HepG2 (cell line): ENCODE results near the gene GPATCH4. TPM values are rescaled to one million over a fixed set of nuclear protein-coding genes. Genes with fewer than 3 reads are reported as not detected.
A peak's percentile ranks its signal among the peaks of the same experiment; 100 is the strongest.

ENCODE experiments used
- MAFF ChIP-seq: IDR thresholded peaks from 2 replicates; pipeline ENCODE4 v1.6.1; 2011; ENCODE audit warnings: low read depth, low read length, improper control_type of control experiment
- MNT ChIP-seq: fragments of 450-650 bp; IDR thresholded peaks from 2 replicates; pipeline ENCODE4 v1.6.1; 2016
- NR1H2 ChIP-seq: sonication (generic); formaldehyde crosslinking; IDR thresholded peaks from 2 replicates; pipeline ENCODE4 v1.8.1; 2022; ENCODE audit warnings: low read depth, missing genetic modification reagents, borderline replicate concordance
- NR2C2 ChIP-seq: sonication (generic); formaldehyde crosslinking; IDR thresholded peaks from 2 replicates; pipeline ENCODE4 v1.4.0; 2020; ENCODE audit warnings: missing genetic modification reagents, mild to moderate bottlenecking, moderate library complexity, borderline replicate concordance
- THAP8 ChIP-seq: sonication (generic); formaldehyde crosslinking; IDR thresholded peaks from 2 replicates; pipeline ENCODE4 v1.5.1; 2020; ENCODE audit warnings: missing genetic modification reagents, mild to moderate bottlenecking, borderline replicate concordance
- ZFX ChIP-seq: sonication (generic); formaldehyde crosslinking; IDR thresholded peaks from 2 replicates; pipeline ENCODE4 v1.4.0; 2020; ENCODE audit warnings: mild to moderate bottlenecking, low read depth, missing genetic modification reagents, moderate library complexity
- ZSCAN5A ChIP-seq: sonication (generic); formaldehyde crosslinking; IDR thresholded peaks from 2 replicates; pipeline ENCODE4 v1.8.0; 2022; ENCODE audit warnings: mild to moderate bottlenecking, missing genetic modification reagents, borderline replicate concordance
- polyA plus RNA-seq, 8 experiments: library from polyadenylated mRNA; depleted of rRNA in 3 of 8; stranded (reverse) in 7 of 8; unstranded in 1 of 8; fragments of >200 nt; fragmentation: Illumina TruSeq in 4 of 8; extraction: Trizol in 4 of 8; gene quantifications; 2 replicates each; pipeline versions ENCODE4 v1.2.1 to v1.2.3, GENCODE V29; 2011 to 2016; ENCODE audit warnings: low read depth in 4 of 8, missing spikeins in 1 of 8, mixed read lengths in 1 of 8; ENCODE audit not compliant: insufficient read depth in 1 of 8
- total RNA-seq, 5 experiments: library from RNA; depleted of rRNA; stranded (reverse); fragments of >200 nt; fragmentation: Illumina TruSeq; extraction: Trizol; gene quantifications; 2 replicates each; pipeline ENCODE4 v1.2.3, GENCODE V29; 2016; ENCODE audit warnings: low read depth in 1 of 5

GPATCH4 gene
- total and polyA plus RNA-seq, 2 of the 13 experiments (the other 11 are each of a cell fraction or from before 2014, with no cell fraction given): 19.2 to 37.9 TPM

GRCh38 chr1:156624814-156625435 is 23.6 kb upstream of the GPATCH4 start (continued):
- TF ChIP-seq NR2C2 (CRISPR knock-in tag) (peak; percentile 5; the same call in 1 of the 2 replicates), MAFF (no peak), MNT (no peak), NR1H2 (no peak), ZFX (CRISPR knock-in tag) (peak; percentile 22; the same call in 1 of the 2 replicates), THAP8 (0 out of 2 replicates have a peak, but pooled peaks have one; percentile 15), ZSCAN5A (CRISPR knock-in tag) (no peak)
- TF ChIP-seq, all 625 proteins: peak for 10
